Bone marrow (tissue), 2 donors: Measurements from ENCODE around the gene LRCH1.
"Not testable (repeated sequence)": the region's sequence is repeated elsewhere in the genome, so short reads cannot be mapped to it uniquely, and the experiment has no call there.

ENCODE experiments used
- DNase-seq, 2 donors: peaks; one replicate each; lab custom pipeline; 2025; lab: John Stamatoyannopoulos, UW

The LRCH1 gene

DNA sequence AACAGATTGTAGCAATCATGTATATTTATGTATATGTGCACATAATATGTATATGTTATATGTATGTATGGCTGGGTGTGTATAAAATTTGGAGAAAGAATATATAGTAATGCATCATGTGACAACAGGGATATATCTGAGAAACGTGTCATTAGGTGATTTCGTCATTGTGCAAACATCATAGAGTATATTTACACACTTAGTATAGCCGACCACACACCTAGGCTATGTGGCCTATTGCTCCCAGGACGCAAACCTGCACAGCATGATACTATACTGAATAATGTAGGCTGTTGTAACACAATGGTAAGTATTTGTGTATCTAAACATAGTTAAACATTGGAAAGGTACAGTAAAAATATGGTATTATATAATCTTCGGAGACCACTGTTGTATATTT, 200.2 kb downstream of the LRCH1 start:
- DNase-seq = no peak

DNA sequence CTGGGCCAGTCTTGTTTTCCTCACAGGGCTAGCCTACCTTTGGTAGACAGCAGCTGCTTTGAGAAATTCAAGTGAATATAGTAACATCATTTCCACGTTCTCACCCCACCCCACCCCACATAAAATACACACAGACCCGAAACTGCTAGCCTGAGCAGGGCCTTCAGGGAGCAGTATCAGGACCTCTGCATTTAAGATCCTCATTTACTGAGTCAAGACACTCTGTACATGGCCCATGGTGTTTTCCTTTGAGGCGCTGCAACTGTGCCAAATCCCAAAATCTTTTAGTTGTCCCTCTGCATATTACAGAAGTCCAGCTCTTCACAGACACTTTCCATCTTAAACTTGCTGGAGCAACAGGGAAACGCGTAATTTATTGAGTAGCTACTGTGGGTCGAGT, 200.9 kb downstream of the LRCH1 start:
- no peak for DNase-seq

DNA sequence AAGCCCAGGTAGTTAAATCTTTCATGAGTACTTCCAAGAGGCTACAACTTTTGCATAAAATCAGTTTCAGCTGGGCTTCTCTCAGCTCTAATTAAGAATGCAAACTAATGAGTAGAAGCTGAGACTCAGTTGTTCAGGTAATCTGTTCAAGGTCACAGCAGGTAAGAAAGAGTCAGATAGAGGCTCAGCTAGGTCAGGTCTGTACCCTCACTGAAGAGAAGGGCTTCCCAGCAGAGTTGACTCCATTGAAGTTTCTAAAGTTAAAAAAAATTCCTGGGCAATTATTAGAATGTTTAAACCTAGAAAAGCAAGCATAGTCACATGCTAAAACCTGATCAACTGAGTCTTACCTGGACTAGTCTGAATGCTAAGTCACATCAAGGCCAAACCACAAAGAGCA, 201.8 kb downstream of the LRCH1 start:
- no peak for DNase-seq

DNA sequence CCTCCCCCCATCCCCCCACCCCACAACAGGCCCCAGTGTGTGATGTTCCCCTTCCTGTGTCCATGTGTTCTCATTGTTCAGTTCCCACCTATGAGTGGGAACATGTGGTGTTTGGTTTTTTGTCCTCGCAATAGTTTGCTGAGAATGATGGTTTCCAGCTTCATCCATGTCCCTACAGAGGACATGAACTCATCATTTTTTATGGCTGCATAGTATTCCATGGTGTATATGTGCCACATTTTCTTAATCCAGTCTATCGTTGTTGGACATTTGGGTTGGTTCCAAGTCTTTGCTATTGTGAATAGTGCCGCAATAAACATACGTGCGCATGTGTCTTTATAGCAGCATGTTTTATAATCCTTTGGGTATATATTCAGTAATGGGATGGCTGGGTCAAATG, 202.5 kb downstream of the LRCH1 start:
- not testable (repeated sequence) for DNase-seq

DNA sequence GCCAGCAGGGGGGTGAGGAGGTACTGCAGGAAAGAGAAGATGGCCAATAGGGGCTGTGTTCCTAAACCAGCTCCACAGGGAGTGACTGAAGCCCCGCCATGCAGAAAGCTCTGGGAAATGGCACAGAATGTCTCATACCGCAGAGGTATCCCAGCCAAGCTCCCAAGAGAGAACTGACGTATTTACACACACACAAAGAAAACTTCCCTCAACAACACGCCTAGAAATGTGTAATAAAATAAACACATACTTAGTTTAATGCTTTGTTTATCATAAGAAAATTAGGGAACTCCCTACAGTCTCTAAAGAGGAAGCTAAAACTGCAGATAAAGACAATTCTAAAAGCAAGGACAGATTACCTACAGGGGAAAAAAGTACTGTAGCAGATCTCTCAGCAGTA, 204.0 kb downstream of the LRCH1 start:
- DNase-seq = peak in 1 of 2 donors; percentile 42

DNA sequence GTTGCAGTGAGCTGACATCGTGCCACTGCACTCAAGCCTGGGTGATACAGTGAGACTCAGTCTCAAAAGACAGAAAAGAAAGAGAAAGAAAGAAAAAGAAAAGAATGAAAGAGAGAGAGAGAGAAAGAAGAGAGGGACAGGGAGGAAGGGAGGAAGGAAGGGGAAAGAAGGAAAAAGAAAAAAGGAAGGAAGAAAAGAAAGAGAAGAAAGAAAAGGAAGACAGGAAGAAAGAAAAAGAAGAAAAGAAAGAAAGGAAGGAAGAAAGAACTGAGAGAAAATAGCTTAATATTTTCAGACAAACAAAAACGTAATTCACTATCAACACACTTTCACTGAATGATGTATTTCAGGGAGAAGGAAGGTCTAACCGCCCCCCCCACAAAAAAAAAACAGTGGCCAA, 204.7 kb downstream of the LRCH1 start:
- DNase-seq = no peak

DNA sequence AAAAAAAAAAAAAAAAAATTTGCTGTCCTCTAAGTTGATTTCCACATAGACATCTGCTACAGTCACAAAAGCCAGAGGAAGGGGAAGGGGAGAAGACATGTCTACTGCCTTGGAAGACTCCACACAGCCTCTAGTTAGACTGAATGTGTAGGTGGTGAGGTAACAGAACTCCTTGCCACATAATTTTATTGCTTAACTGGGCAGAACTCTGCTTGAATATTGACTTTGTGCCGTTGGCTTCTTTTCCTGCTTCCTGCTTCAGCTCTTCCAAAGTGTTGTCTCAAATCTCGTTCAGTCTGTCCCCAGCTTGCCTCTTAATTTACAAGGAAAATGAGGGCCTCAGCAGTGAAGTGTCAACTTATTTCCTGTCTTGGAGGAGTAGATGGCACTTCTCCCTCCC, 206.9 kb downstream of the LRCH1 start:
- DNase-seq = no peak

DNA sequence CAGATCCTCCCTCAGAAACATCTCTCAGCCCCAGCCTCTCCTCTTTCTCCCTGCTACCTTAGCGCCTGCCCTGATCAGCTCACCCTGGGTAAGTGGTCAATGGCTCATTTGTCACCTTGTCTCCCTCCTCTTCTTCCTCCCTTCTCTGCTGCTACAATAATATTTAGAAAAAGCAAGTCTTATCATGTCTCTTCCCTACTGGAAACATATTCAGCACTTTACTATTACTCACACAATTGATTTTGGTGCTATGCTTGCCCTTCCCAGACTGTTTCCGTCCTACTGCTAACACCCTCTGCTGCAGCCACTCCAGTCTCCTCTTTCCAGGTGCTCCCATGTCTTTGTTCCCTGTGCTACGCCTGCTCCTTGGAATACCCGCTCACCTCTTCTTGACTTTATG, 208.2 kb downstream of the LRCH1 start:
- no peak for DNase-seq

DNA sequence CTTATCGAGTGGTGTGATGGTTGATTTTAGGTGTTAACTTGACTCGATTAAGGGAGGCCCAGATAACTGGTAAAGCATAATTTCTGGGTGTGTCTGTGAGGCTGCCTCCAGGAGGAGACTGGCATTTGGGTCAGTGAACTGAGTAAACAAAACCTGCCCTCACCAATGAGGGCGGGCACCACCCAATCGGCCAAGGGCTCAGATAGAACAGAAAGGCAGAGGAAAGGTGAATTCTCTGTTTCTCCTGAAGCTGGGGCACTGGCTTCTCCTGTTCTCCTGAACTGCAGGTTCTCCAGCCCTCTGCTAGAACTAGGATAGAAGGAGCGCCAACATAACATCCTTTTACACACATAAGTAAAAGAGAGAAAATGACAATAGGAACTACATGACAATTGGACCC, 208.9 kb downstream of the LRCH1 start:
- no peak for DNase-seq

DNA sequence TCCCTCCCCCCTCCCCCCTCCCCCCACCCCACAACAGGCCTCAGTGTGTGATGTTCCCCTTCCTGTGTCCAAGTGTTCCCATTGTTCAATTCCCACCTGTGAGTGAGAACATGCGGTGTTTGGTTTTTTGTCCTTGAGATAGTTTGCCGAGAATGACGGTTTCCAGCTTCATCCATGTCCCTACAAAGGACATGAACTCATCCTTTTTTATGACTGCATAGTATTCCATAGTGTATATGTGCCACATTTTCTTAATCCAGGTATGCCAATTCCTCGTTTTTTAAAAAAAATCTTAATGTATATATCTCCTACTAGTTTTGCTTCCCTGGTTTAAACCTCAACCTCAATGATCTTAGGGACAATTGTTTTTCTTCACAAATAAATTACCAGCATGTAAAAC, 217.0 kb downstream of the LRCH1 start:
- DNase-seq = not testable (repeated sequence)

DNA sequence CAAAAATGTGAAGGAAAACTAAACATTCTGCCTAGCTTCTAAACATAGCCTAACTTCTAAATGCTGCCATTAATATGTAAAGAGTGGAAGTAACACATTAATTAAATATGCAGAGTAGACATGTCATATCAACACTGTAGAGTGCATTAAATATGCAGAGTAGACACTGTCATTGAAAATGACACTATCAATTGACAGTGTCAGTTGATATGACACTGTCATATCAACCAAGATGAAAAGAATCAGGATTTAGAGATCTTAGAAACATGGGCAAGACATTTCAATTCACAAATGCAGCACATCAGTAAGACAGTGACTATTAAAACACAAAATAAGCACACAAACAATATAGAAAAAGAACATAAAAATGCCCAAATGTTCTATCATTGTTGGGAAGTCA, 218.7 kb downstream of the LRCH1 start:
- no peak for DNase-seq

DNA sequence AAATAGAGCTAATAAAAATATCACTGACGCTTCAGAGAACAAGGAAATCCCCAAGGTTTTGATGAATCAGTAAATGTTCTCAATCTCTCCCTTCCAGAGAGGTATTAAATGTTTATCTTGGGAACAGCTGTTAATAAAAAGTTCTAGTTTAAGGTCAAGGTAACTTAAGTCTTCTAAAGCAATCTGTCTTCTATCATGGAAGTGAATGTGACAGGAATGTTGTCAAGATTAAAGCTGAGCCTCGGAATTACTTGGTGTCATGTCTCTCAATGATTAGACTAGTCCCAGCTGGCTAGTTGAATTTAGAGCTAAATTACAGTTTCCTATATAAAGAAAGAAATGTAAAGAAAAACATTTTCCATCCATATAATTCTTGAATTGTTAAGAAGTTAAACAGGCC, 220.6 kb downstream of the LRCH1 start:
- no peak for DNase-seq

DNA sequence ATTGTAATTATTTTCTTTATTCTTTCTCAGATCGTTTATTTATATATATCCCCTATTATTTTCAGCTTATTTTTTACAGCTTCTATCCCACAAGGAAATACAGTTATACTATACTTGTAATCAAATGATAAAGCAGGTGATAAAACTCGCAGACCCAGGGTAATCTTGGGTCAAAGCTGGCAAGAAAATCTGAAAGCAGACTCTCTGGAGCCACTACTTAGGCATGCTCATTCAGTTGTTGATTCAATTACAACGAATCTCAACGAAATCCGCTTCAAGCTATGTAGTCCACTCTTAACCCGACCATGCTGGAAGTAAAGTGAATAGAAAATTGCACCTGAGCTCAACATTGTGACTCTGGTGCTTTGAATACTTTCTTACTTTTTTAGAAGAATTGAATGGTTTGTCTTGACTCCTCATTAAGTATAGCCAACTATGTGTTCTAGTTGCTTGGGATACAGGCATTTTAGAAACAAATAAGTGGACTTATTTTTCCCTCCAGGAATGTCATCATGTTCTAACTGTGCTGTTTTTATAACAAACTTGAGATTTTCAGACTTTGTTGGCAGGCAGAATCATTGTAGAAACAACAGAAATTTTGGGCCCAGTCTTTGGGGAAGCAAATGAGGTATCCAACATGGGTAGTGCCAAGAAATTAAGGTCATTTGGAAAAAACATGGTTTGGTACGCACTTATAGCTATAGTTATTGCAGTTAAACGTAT, 222.6 kb downstream of the LRCH1 start:
- DNase-seq = no peak

DNA sequence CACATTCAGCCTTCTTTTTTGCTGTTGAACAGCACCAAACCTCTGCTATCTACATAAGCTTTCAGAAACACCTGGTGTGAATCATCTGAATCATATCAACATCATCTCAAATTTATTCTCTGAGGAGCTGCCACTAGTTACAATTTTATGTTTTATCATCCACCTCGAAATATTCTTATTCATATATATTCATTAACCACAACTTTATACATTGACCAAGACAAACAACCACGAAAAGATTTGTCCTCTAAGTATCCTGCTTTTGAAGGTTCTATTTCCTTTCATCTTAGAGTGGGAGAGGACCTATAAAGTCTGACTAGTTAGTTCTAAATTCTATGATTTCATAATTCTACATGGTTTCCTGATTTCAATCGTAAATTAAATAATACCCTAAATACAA, 225.1 kb downstream of the LRCH1 start:
- no peak for DNase-seq

DNA sequence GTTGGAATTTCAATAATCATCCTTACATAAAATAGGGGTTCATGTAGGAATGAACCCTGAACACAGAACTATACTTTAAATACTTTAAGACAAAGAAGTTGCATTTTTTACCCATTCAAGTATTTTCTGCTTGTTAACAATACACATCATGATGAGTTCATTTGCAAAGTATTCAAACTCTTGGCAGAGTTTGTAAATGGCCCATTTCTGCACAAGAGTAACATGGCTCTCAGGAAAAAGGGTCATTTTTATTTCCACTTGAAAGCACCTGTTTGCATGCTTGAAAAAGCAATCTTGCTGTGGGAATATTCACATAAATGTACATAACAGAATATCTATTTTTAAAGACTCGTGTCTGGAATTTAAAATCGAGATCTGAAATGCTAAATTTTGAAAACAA, 225.9 kb downstream of the LRCH1 start:
- no peak for DNase-seq

DNA sequence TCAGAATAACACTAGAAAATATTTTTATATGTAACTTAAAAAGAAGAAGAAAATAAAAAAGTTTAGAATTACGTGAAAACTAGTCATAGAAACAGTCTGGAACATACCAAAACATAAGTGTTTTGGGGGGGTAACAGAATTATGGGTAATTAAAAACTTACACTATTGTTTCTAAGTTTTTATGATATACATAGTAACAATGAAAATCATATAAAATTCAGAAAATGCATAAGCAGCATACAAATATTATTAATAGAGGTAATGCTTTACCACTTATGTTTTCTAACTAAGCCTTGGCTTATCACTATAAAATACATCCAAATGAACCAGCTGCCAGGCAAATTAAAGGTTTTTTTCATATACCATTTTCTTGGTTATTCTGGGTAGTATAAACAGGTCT, 229.1 kb downstream of the LRCH1 start:
- no peak for DNase-seq

DNA sequence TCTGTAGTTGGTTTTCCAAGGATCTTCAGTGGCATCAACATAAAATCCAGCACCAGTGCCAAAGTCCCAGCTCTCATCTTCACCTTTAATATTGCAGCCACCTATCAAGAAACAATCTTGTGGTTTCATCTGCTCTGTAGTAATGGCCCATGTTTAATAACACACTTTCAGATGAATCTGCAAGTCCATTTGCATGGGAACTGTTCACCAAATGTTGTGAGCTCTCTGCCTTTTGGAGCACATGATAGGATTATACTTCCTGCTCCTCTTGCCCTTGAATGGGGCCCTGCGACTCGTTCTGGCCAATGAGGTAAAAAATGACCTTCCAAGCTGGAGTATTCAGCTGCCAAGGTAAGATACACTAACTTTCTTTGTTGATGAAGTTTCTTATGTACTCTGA, 229.7 kb downstream of the LRCH1 start:
- no peak for DNase-seq

DNA sequence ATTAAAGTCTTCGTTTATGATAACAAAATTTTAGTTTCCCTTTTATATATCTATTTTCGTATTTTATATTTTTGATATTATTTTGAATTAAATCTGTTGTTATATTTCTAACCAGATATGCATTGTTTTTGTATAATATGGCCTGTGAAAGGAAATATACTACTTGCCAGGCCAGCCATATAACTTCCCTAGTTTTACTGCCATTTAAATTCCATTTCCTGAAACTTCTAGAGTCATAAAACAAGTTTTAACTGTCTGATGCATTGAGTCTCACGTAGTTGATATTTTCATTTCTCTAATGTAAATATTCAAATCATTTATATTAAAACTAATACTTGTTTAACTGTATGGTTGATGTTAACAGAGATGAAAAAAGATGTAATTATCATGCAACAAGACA, 230.5 kb downstream of the LRCH1 start:
- DNase-seq = no peak

DNA sequence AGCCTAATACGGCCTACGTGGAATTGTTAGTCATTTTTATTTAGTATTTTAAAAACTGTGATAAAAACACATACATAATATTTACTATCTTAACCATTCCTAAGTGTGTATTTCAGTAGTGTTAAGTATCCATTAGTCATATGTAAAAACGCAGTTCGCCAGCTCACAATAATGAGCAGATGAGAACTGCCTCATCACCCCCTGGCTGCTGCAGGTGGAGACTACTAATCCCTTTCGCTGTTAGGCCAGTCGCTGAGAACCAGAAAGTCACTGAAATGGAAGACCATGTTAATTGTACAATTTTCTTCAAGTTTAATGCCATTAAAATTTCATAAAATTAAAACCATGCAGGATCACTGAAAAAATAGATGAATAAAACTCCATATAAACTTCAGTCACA, 242.4 kb downstream of the LRCH1 start:
- DNase-seq = no peak

DNA sequence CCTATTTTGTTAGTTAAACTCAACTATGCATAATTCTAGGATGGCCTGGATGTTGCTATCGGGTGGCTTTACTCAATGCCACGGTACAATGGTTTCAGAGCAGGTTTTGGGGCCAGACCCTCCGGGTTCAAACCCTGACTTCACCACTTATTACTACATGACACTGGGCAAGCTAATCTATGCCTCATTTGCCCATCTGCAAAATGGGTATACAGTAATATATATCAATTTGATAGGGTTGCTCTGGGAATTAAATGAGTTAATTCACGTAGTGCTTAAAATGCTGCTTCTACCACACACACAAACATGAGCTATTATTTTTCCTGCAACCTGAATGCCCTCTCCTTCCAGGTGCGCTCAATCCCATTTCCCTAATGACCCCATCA, 243.2 kb downstream of the LRCH1 start:
- DNase-seq = no peak

DNA sequence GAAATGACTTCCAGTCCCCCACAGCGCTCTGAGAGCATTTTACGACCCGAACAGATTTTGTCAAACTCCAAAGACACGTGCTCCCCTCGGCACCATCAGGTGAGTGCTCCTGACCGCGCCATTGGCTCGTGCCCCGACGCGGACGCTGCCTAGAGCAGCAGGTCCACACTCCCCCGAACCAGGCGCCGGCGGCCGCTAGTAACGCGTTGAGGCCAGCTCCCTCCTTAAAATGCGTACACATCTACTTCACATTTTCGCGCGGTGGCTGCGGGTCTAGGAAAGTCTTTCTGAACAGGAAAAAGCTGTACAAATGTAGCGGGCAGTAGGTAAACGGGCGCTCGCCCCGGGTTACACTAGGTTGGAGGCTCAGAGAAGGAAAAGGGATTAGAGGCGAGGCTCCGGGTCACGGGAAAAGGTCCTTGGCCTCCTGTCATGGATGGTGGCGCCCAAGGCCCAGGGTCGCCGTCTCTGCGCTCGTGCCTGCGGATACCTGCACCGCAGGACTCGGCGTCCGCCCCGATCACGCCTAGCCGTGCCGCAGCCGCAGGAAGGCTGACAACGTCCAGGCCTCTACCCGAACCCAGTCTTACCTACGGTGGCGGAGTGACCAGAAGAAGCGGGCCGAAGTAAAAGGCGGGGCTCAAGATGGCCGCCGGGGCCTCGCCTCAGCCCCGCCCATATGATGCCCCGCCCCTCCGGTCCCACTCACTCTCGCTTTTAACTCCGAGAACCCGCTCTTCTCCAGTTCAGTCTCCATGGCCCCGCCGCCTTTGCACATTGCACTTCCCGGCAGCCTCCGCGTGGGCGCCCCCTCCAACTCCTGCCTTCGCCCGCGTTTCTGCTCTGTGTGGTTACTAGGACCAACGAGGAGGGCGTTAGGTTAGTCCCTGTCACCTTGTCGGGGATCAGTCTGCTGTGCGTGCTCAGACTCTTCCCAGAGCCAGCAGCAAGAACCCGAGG, 243.8 kb downstream of the LRCH1 start, which contains the start of gene ESD:
Gene ESD, minus strand, starts transcription at position 647 of the 960 bp plus-strand sequence. CDS start 5,748 bp downstream, outside the sequence.
- DNase-seq = peak; percentile 87 to 94

DNA sequence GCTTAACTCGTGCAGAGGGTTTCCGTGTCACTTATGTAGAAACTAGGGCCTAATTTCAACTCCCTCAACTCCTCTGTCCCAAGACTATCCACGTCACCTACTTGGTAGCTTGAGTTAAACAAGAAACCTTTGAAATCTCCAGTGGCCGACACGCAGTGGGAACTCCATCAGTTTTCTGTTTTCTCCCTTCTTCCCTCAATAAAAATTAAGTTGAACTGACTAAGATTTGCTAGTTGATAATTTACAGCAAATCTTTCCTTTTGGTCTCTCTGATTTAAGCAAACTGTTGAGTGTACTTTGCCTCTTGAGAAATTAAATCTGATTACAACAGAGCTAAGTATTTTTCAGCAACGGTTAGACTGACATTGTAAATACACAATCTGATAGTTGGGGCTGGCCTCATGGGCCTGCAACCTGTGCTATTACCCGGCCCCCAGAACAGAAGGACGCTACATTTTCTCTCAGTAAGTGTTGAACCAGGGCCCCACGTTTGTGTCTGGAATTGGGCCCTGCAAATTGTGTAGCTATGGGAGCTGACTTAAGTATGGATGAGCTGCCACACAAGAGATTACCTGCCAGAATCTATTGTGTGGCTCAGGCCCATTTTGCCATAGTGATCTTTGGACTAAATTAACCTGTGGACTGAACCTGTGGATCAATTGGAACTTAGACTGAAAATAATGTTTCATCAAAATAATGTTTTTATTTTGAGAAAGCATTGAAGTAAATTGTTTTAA, 244.7 kb downstream of the LRCH1 start:
- no peak for DNase-seq

DNA sequence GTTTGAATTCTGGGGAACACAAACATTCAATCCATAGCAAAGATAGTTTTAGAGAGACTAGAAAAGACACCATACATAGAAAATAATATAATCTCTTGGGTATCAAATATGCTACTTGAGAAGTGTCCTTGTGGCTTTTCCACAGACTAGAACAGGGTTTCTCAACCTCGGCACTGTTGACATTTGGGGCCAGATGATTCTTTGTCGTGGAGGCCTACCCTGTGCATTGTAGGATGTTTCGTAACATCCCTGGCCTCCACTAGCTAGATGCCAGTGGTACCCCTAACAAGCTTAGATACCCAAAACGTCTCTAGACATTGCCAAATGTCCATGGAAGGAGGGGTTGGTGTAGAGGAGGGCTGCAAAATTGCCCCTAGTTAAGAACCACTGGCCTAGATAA, 246.2 kb downstream of the LRCH1 start:
- DNase-seq = no peak
